ENCODE data around the gene C14orf180.

GRCh38 chr14:104579507-104579906, at the start of gene C14orf180:
- TF ChIP-seq EZH2 (IDR thresholded peaks at IDR 0.05; ENCODE audit: insufficient read depth, poor library complexity, severe bottlenecking) = no peak
- TF ChIP-seq EZH2phosphoT487 (IDR thresholded peaks at IDR 0.05; ENCODE audit: insufficient read depth, low read depth) = no peak
